Fibroblast of upper back skin (primary cell): Measurements from ENCODE around the gene TRPV4.

ENCODE experiments used
- DNase-seq: peaks from one replicate; pipeline ENCODE4 v3.0.0-alpha.2; 2013

Gene TRPV4

GRCh38 chr12:109760930-109761921 lies 72.0 kb downstream of the TRPV4 start:
- no peak for DNase-seq

GRCh38 chr12:109760031-109760929 lies 72.9 kb downstream of the TRPV4 start:
- no peak for DNase-seq

GRCh38 chr12:109759595-109759994 lies 73.6 kb downstream of the TRPV4 start:
- DNase-seq, result no peak

- DNase-seq, result no peak
Observed at GRCh38 chr12:109758426-109759420, 74.5 kb downstream of the TRPV4 start.

- DNase-seq, result no peak
Observed at GRCh38 chr12:109757671-109758265, 75.4 kb downstream of the TRPV4 start.

GRCh38 chr12:109756457-109756856 lies 76.7 kb downstream of the TRPV4 start:
- DNase-seq, result no peak

GRCh38 chr12:109753959-109754358 lies 79.2 kb downstream of the TRPV4 start:
- DNase-seq, result no peak

- DNase-seq, result no peak
Observed at GRCh38 chr12:109753054-109753401, 80.2 kb downstream of the TRPV4 start.

GRCh38 chr12:109752117-109753053 lies 80.8 kb downstream of the TRPV4 start:
- no peak for DNase-seq

- no peak for DNase-seq
Observed at GRCh38 chr12:109744986-109745942, 87.9 kb downstream of the TRPV4 start.

GRCh38 chr12:109744026-109744425 lies 89.2 kb downstream of the TRPV4 start:
- no peak for DNase-seq

- DNase-seq, result no peak
Observed at GRCh38 chr12:109743076-109743910, 89.9 kb downstream of the TRPV4 start.

GRCh38 chr12:109741970-109742703 lies 91.1 kb downstream of the TRPV4 start:
- DNase-seq, result no peak

- no peak for DNase-seq
Observed at GRCh38 chr12:109741286-109741969, 91.8 kb downstream of the TRPV4 start.

GRCh38 chr12:109740694-109741245 lies 92.4 kb downstream of the TRPV4 start:
- DNase-seq, result no peak

- no peak for DNase-seq
Observed at GRCh38 chr12:109739747-109740693, 93.2 kb downstream of the TRPV4 start.
